A549 (cell line): Measurements from ENCODE around the gene AHNAK2. TPM values are rescaled to one million over a fixed set of nuclear protein-coding genes. Genes with fewer than 3 reads are reported as not detected.
"Not testable (repeated sequence)": the region's sequence is repeated elsewhere in the genome, so short reads cannot be mapped to it uniquely, and the experiment has no call there.

Source experiments
- ATAC-seq, 2 experiments: fragments of 200-7000 bp in 1 of 2; fragments of >200 bp in 1 of 2; cut with Nextera tagmentation in 1 of 2; cut with Tn5 transposase in 1 of 2; 3 replicates each; pipeline versions ENCODE4 v1.8.0 to v1.9.1; 2018 to 2020; ENCODE audit warnings: mild to moderate bottlenecking in 1 of 2, moderate library complexity in 1 of 2
- CTCF ChIA-PET: fragments of 300-600 bp; sonication (Branson Sonifier 250); formaldehyde crosslinking; extraction: SDS; loops from one replicate; lab custom pipeline; 2021; ENCODE audit warnings: antibody characterized with exemption, inconsistent platforms; lab: Yijun Ruan, JAX
- POLR2A ChIA-PET: fragments of 350-600 bp; formaldehyde crosslinking; extraction: SDS; loops from one replicate; lab custom pipeline; 2021; ENCODE audit warnings: antibody characterized with exemption, inconsistent platforms; lab: Yijun Ruan, JAX
- DNase-seq, 2 experiments: peaks; one replicate each; pipeline versions ENCODE4 v3.0.0 to v3.0.0-alpha.2; 2011 to 2016; ENCODE audit warnings: low read depth in 1 of 2, low spot score in 1 of 2
- FAIRE-seq: peaks from 2 replicates; lab custom pipeline; 2011; peaks lifted over from hg19 to GRCh38; lab: Jason Lieb, UNC
- H3K27ac ChIP-seq, 2 experiments: fragments of >200 bp; sonication (Bioruptor Twin); formaldehyde crosslinking; 3 replicates each; pipeline ENCODE4 v1.5.1; 2016 to 2017
- H3K4me1 ChIP-seq: fragments of >200 bp; sonication (Bioruptor Twin); formaldehyde crosslinking; 3 replicates; pipeline ENCODE4 v1.6.1; 2016
- H3K4me2 ChIP-seq: fragments of >200 bp; sonication (Bioruptor Twin); formaldehyde crosslinking; 3 replicates; pipeline ENCODE4 v1.6.1; 2016
- H3K4me3 ChIP-seq: fragments of >200 bp; sonication (Bioruptor Twin); formaldehyde crosslinking; 3 replicates; pipeline ENCODE4 v1.5.1; 2016
- H3K9me3 ChIP-seq: fragments of >200 bp; sonication (Bioruptor Twin); formaldehyde crosslinking; 3 replicates; pipeline ENCODE4 v1.6.1; 2016
- ATOH8 ChIP-seq: fragments of 250-450 bp; sonication (Bioruptor Pico); IDR thresholded peaks from 2 replicates; pipeline ENCODE4 v1.5.0; 2020; ENCODE audit warnings: low read depth, mild to moderate bottlenecking, moderate library complexity
- CBX2 ChIP-seq: fragments of 200-600 bp; sonication (generic); IDR thresholded peaks from 2 replicates; pipeline ENCODE4 v1.6.1; 2016; ENCODE audit warnings: low read depth, mild to moderate bottlenecking, borderline replicate concordance
- EHF ChIP-seq: fragments of 250-450 bp; sonication (Bioruptor Pico); IDR thresholded peaks from 2 replicates; pipeline ENCODE4 v1.5.0; 2020; ENCODE audit warnings: mild to moderate bottlenecking
- EHMT2 ChIP-seq: fragments of 200-600 bp; sonication (generic); IDR thresholded peaks from 2 replicates; pipeline ENCODE4 v1.6.1; 2016; ENCODE audit warnings: antibody characterized with exemption, low read depth, mild to moderate bottlenecking, moderate library complexity
- ELK1 ChIP-seq: fragments of 150-350 bp; IDR thresholded peaks from 2 replicates; pipeline ENCODE4 v1.6.1; 2014; ENCODE audit warnings: low read depth, mild to moderate bottlenecking, low read length
- HOXA7 ChIP-seq: fragments of 250-450 bp; sonication (Bioruptor Pico); IDR thresholded peaks from 2 replicates; pipeline ENCODE4 v1.5.0; 2020; ENCODE audit warnings: mild to moderate bottlenecking, moderate library complexity
- JUN ChIP-seq, 2 experiments: fragments of >200 bp; sonication (Bioruptor Twin); formaldehyde crosslinking; IDR thresholded peaks; 2 replicates in 1 of 2; 3 replicates in 1 of 2; pipeline ENCODE4 v1.6.1; 2016 to 2017
- JUNB ChIP-seq: fragments of >200 bp; sonication (Bioruptor Twin); formaldehyde crosslinking; IDR thresholded peaks from 2 replicates; pipeline ENCODE4 v1.6.1; 2016
- KDM1A ChIP-seq: fragments of 200-600 bp; sonication (generic); IDR thresholded peaks from 2 replicates; pipeline ENCODE4 v1.6.1; 2016; ENCODE audit warnings: low read depth, mild to moderate bottlenecking
- MAFK ChIP-seq: fragments of 450-650 bp; IDR thresholded peaks from 2 replicates; pipeline ENCODE4 v1.6.1; 2014; ENCODE audit not compliant: partially characterized antibody
- MYC ChIP-seq: IDR thresholded peaks from 2 replicates; pipeline ENCODE4 v1.6.1; 2012; ENCODE audit warnings: mild to moderate bottlenecking, inconsistent platforms, low read length, improper control_type of control experiment, borderline replicate concordance
- NFE2L2 ChIP-seq: fragments of 150-350 bp; conservative IDR thresholded peaks from 2 replicates; pipeline ENCODE4 v1.6.1; 2014; ENCODE audit warnings: low read length
- PHF8 ChIP-seq: fragments of 200-600 bp; sonication (generic); IDR thresholded peaks from 2 replicates; pipeline ENCODE4 v1.6.1; 2016; ENCODE audit warnings: low read depth, mild to moderate bottlenecking, antibody characterized with exemption, moderate library complexity, borderline replicate concordance
- RAD21 ChIP-seq, 2 experiments: fragments of >200 bp in 1 of 2; sonication (Bioruptor Twin) in 1 of 2; formaldehyde crosslinking in 1 of 2; IDR thresholded peaks in 1 of 2; conservative IDR thresholded peaks in 1 of 2; 2 replicates in 1 of 2; 3 replicates in 1 of 2; pipeline ENCODE4 v1.6.1; 2012 to 2018; ENCODE audit warnings: inconsistent platforms in 1 of 2
- RFX5 ChIP-seq: fragments of 450-650 bp; IDR thresholded peaks from 2 replicates; pipeline ENCODE4 v1.7.1; 2014; ENCODE audit warnings: antibody characterized with exemption, mild to moderate bottlenecking, moderate library complexity
- RNF2 ChIP-seq: fragments of 200-600 bp; sonication (generic); IDR thresholded peaks from 2 replicates; pipeline ENCODE4 v1.6.1; 2016; ENCODE audit warnings: low read depth, mild to moderate bottlenecking, antibody characterized with exemption, moderate library complexity, borderline replicate concordance
- SMC3 ChIP-seq: fragments of >200 bp; sonication (Bioruptor Twin); formaldehyde crosslinking; IDR thresholded peaks from 3 replicates; pipeline ENCODE4 v1.6.1; 2018; ENCODE audit warnings: inconsistent platforms
- SREBF2 ChIP-seq: fragments of 450-650 bp; IDR thresholded peaks from 2 replicates; pipeline ENCODE4 v1.6.1; 2014; ENCODE audit warnings: mild to moderate bottlenecking, moderate library complexity
- TFCP2L1 ChIP-seq: fragments of 250-450 bp; sonication (Bioruptor Pico); IDR thresholded peaks from 2 replicates; pipeline ENCODE4 v1.5.0; 2021; ENCODE audit warnings: mild to moderate bottlenecking
- TP53 ChIP-seq: fragments of 250-450 bp; sonication (Bioruptor Pico); IDR thresholded peaks from 2 replicates; pipeline ENCODE4 v1.5.0; 2021; ENCODE audit warnings: mild to moderate bottlenecking, moderate library complexity
- ZC3H11A ChIP-seq: fragments of 450-650 bp; IDR thresholded peaks from 2 replicates; pipeline ENCODE4 v1.6.1; 2014; ENCODE audit warnings: antibody characterized with exemption, mild to moderate bottlenecking
- ZFP36 ChIP-seq: fragments of 450-650 bp; IDR thresholded peaks from 2 replicates; pipeline ENCODE4 v1.6.1; 2014; ENCODE audit warnings: borderline replicate concordance; ENCODE audit not compliant: partially characterized antibody
- WGBS: methylation state at CpG from one replicate; pipeline ENCODE4 v1.1.6; 2017; ENCODE audit errors: missing lambda C conversion rate; 5-methylcytosine and 5-hydroxymethylcytosine counted together
- polyA plus RNA-seq, 4 experiments: library from polyadenylated mRNA; depleted of rRNA in 3 of 4; stranded (reverse); fragments of >200 nt; fragmentation: RNase III in 1 of 4; extraction: RNeasy Plus Mini Kit Qiagen cat#74134 plus additional on column Dnase treatment in 1 of 4; gene quantifications; 2 replicates in 3 of 4; 3 replicates in 1 of 4; pipeline ENCODE4 v1.2.3, GENCODE V29; 2011 to 2017

Gene AHNAK2
- polyA plus RNA-seq, 2 of the 4 experiments (the other 2 are of a cell fraction): 43.3 to 43.7 TPM

- ATAC-seq: peak; percentile 31 to 32; a peak in 2 of 6 replicates
- Histone ChIP-seq H3K27ac (no peak overlapping the region), H3K4me3 (no peak overlapping the region), H3K9me3 (no peaks in the 10 kb centered on the region), H3K4me2 (no peak overlapping the region), H3K4me1 (peaks cover 7% of the 10 kb centered on the region; the same call in 2 of the 3 replicates)
- FAIRE-seq: no peak
- DNase-seq: no peak
- CTCF ChIA-PET: interaction anchor here (1.1 kb wide), 1 partner anchor 91 kb away, joined by 6 read pairs; no protein-coding TSS in a partner anchor
- POLR2A ChIA-PET: no interaction called here
- 94% methylated on average over 25 of the region's 26 CpGs for WGBS
- TF ChIP-seq ZC3H11A: no peak
- no peak for TF ChIP-seq RFX5
- TF ChIP-seq SMC3: no peak
- TF ChIP-seq CBX2: no peak
- no peak for TF ChIP-seq NFE2L2
- no peak for TF ChIP-seq ZFP36
- TF ChIP-seq TP53: no peak
- no peak for TF ChIP-seq ELK1
- no peak for TF ChIP-seq SREBF2
- no peak for TF ChIP-seq RAD21 (conservative IDR thresholded peaks at IDR 0.05 in 1 of 2, IDR thresholded peaks at IDR 0.05 in 1 of 2)
Observed at GRCh38 chr14:104953896-104954656, 24.1 kb downstream of the AHNAK2 start.

GRCh38 chr14:104953097-104953496 is 25.1 kb downstream of the AHNAK2 start:
- CTCF ChIA-PET: no interaction called here
- TF ChIP-seq ELK1: no peak
- no peak for TF ChIP-seq JUNB
- TF ChIP-seq TFCP2L1 (CRISPR knock-in tag): no peak
- no peak for TF ChIP-seq JUN (IDR thresholded peaks at IDR 0.05)
- no peak for TF ChIP-seq RAD21 (conservative IDR thresholded peaks at IDR 0.05 in 1 of 2, IDR thresholded peaks at IDR 0.05 in 1 of 2)
- no peak for TF ChIP-seq NFE2L2
- TF ChIP-seq ZC3H11A: no peak
- TF ChIP-seq MAFK: no peak
- no peak for TF ChIP-seq PHF8
- no peak for TF ChIP-seq RFX5
- TF ChIP-seq MYC: no peak
- no peak for TF ChIP-seq EHMT2
- no peak for TF ChIP-seq RNF2
- no peak for TF ChIP-seq EHF (CRISPR knock-in tag)
- no peak for TF ChIP-seq ATOH8
- TF ChIP-seq HOXA7 (CRISPR knock-in tag): no peak
- no peak for TF ChIP-seq KDM1A
- no peak overlapping the region for H3K4me3 ChIP-seq
- WGBS: 88% methylated on average over 13 of the region's 13 CpGs
- no peak for FAIRE-seq
- H3K27ac ChIP-seq: no peak overlapping the region
- POLR2A ChIA-PET: no interaction called here
- no peak for ATAC-seq
- H3K4me1 ChIP-seq: peaks cover 7% of the 10 kb centered on the region; the same call in 2 of the 3 replicates
- DNase-seq: no peak
- no peaks in the 10 kb centered on the region for H3K9me3 ChIP-seq
- H3K4me2 ChIP-seq: no peak overlapping the region

GRCh38 chr14:104951863-104952657 is 26.1 kb downstream of the AHNAK2 start:
- H3K27ac ChIP-seq, FAIRE-seq, H3K4me1 ChIP-seq, POLR2A ChIA-PET, ATAC-seq, DNase-seq, H3K9me3 ChIP-seq, H3K4me3 ChIP-seq, H3K4me2 ChIP-seq: not testable (repeated sequence)
- CTCF ChIA-PET: interaction anchor here (1.8 kb wide), 1 partner anchor 17 kb away, joined by 6 read pairs; no protein-coding TSS in a partner anchor
- 95% methylated on average over 25 of the region's 28 CpGs for WGBS

GRCh38 chr14:104950701-104951100 is 27.5 kb downstream of the AHNAK2 start:
- DNase-seq, H3K27ac ChIP-seq, FAIRE-seq, H3K9me3 ChIP-seq, H3K4me3 ChIP-seq, POLR2A ChIA-PET, ATAC-seq, H3K4me1 ChIP-seq, H3K4me2 ChIP-seq: not testable (repeated sequence)
- CTCF ChIA-PET: interaction anchor here (1.8 kb wide), 1 partner anchor 19 kb away, joined by 6 read pairs; no protein-coding TSS in a partner anchor
- 95% methylated on average over 14 of the region's 15 CpGs for WGBS
